HUES6 (cell line): Measurements from ENCODE around the gene PLAAT2.

ENCODE experiments used
- H3K27ac ChIP-seq: 2 replicates; pipeline ENCODE4 v1.7.0; 2013; ENCODE audit warnings: low read depth, mild to moderate bottlenecking, low read length, inconsistent platforms
- H3K27me3 ChIP-seq: 2 replicates; pipeline ENCODE4 v1.6.1; 2013; ENCODE audit warnings: low read length; ENCODE audit not compliant: control insufficient read depth, insufficient read depth
- H3K36me3 ChIP-seq: 2 replicates; pipeline ENCODE4 v1.6.1; 2013; ENCODE audit warnings: low read length; ENCODE audit not compliant: control insufficient read depth, insufficient read depth
- H3K4me1 ChIP-seq: 2 replicates; pipeline ENCODE4 v1.6.1; 2013; ENCODE audit warnings: low read length; ENCODE audit not compliant: control insufficient read depth, insufficient read depth
- H3K4me3 ChIP-seq: 2 replicates; pipeline ENCODE4 v1.5.1; 2013; ENCODE audit warnings: low read depth, low read length
- H3K9ac ChIP-seq: one replicate; pipeline ENCODE4 v1.6.1; 2013; ENCODE audit warnings: mild to moderate bottlenecking, low read length
- H3K9me3 ChIP-seq: 2 replicates; pipeline ENCODE4 v1.6.1; 2013; ENCODE audit warnings: low read depth, low read length; ENCODE audit not compliant: control insufficient read depth, insufficient read depth

The PLAAT2 gene

DNA sequence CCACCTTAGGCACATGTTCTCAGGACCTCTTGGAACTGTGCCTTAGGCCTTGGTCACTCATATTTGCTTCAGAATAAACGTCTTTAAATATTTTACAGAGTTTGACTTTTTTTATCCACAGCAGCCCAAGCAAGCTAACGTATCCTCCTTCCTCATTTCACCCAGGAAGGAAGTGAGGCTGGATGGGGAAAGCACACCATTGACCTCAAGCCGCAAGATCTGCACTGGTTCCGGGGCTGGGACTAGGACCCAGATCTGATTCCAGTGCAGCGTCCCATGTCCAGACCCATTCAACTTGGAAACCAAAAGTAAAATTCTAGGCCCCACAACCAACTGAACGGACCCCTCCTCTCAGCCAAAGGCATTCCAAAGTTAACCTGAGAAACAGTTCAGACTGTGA, 59.7 kb downstream of the PLAAT2 start:
- no peak overlapping the region for H3K4me3 ChIP-seq
- H3K9ac ChIP-seq: peak overlapping the region; percentile 6
- peaks cover 42% of the 10 kb centered on the region for H3K4me1 ChIP-seq
- peak overlapping the region; percentile 13; the same call in 1 of the 2 replicates for H3K27ac ChIP-seq
- no peaks in the 10 kb centered on the region for H3K27me3 ChIP-seq
- H3K9me3 ChIP-seq: peaks cover 29% of the 10 kb centered on the region
- peaks cover 3% of the 10 kb centered on the region; the same call in 1 of the 2 replicates for H3K36me3 ChIP-seq
